Keratinocyte (primary cell): ENCODE measurements around the gene CIAO1. TPM values are rescaled to one million over a fixed set of nuclear protein-coding genes. Genes with fewer than 3 reads are reported as not detected.

Experiments
- DNase-seq: peaks from one replicate; pipeline ENCODE4 v3.0.0-alpha.2; 2011; ENCODE audit warnings: low read depth, missing footprints, low spot score
- FAIRE-seq: peaks from 2 replicates; lab custom pipeline; 2011; peaks lifted over from hg19 to GRCh38; lab: Jason Lieb, UNC
- H2AFZ ChIP-seq: 2 replicates; pipeline ENCODE4 v1.6.0; 2012; ENCODE audit warnings: low read length, control low read depth, inconsistent platforms; ENCODE audit not compliant: control insufficient read depth
- H3K27ac ChIP-seq: 2 replicates; pipeline ENCODE4 v1.5.1; 2011; ENCODE audit warnings: low read length; ENCODE audit not compliant: control insufficient read depth, insufficient read depth
- H3K27me3 ChIP-seq: 3 replicates; pipeline ENCODE4 v1.6.0; 2011; ENCODE audit warnings: low read length; ENCODE audit not compliant: control insufficient read depth, insufficient read depth; ENCODE audit errors: extremely low read depth
- H3K36me3 ChIP-seq, 2 experiments: 2 replicates in 1 of 2; 3 replicates in 1 of 2; pipeline ENCODE4 v1.5.1; 2011; ENCODE audit warnings: low read length in 2 of 2, mild to moderate bottlenecking in 1 of 2; ENCODE audit not compliant: control insufficient read depth in 2 of 2, insufficient read depth in 2 of 2; ENCODE audit errors: extremely low read depth in 1 of 2
- H3K4me1 ChIP-seq: 3 replicates; pipeline ENCODE4 v1.5.1; 2011; ENCODE audit warnings: low read length; ENCODE audit not compliant: control insufficient read depth, insufficient read depth; ENCODE audit errors: extremely low read depth
- H3K4me2 ChIP-seq: 3 replicates; pipeline ENCODE4 v1.6.0; 2011; ENCODE audit warnings: low read depth, low read length; ENCODE audit not compliant: control insufficient read depth, insufficient read depth; ENCODE audit errors: extremely low read depth
- H3K4me3 ChIP-seq, 3 experiments: fragments of 200-600 bp in 1 of 3; sonication (generic) in 1 of 3; 2 replicates in 2 of 3; 3 replicates in 1 of 3; pipeline ENCODE4 v1.5.1; 2011 to 2016; ENCODE audit warnings: low read length in 3 of 3, mild to moderate bottlenecking in 3 of 3, control low read depth in 2 of 3, inconsistent platforms in 1 of 3, low read depth in 1 of 3, mixed read lengths in 1 of 3, mixed run types in 1 of 3, moderate library complexity in 1 of 3; ENCODE audit not compliant: control insufficient read depth in 2 of 3, insufficient read depth in 2 of 3; ENCODE audit errors: extremely low read depth in 1 of 3
- H3K79me2 ChIP-seq: 2 replicates; pipeline ENCODE4 v1.6.0; 2012; ENCODE audit warnings: low read length; ENCODE audit not compliant: control insufficient read depth, insufficient read depth
- H3K9ac ChIP-seq: 3 replicates; pipeline ENCODE4 v1.6.0; 2011; ENCODE audit warnings: low read length; ENCODE audit not compliant: control insufficient read depth, insufficient read depth; ENCODE audit errors: extremely low read depth
- H3K9me1 ChIP-seq: 3 replicates; pipeline ENCODE4 v1.6.0; 2011; ENCODE audit warnings: low read length; ENCODE audit not compliant: control insufficient read depth, insufficient read depth; ENCODE audit errors: extremely low read depth
- H3K9me3 ChIP-seq: 2 replicates; pipeline ENCODE4 v1.5.1; 2012; ENCODE audit warnings: low read depth, low read length; ENCODE audit not compliant: control insufficient read depth
- H4K20me1 ChIP-seq: 3 replicates; pipeline ENCODE4 v1.6.0; 2011; ENCODE audit warnings: low read length; ENCODE audit not compliant: control insufficient read depth, insufficient read depth; ENCODE audit errors: extremely low read depth
- CTCF ChIP-seq, 3 experiments: IDR thresholded peaks in 1 of 3; conservative IDR thresholded peaks in 1 of 3; optimal IDR thresholded peaks in 1 of 3; 2 replicates in 2 of 3; 3 replicates in 1 of 3; pipeline versions ENCODE3 to v1.5.1; 2011; ENCODE audit warnings: low read length in 3 of 3, mild to moderate bottlenecking in 3 of 3, moderate library complexity in 2 of 3, control low read depth in 1 of 3, inconsistent platforms in 1 of 3; ENCODE audit not compliant: insufficient read depth in 2 of 3; ENCODE audit errors: extremely low read depth in 1 of 3
- EZH2 ChIP-seq: IDR thresholded peaks from one replicate; pipeline ENCODE4 v1.6.1; 2012; ENCODE audit warnings: inconsistent platforms, mild to moderate bottlenecking, low read length, moderate library complexity
- dilution Hi-C: fragments of 300-500 bp; cut with MboI; formaldehyde crosslinking; loops from one replicate; pipeline ENCODE4 v1.7.0; 2020; ENCODE audit warnings: low sequenced_read_pairs; ENCODE audit not compliant: extremely low pct_ligation_motif_present
- polyA plus RNA-seq, 5 experiments: library from polyadenylated mRNA; depleted of rRNA in 3 of 5; stranded (reverse) in 3 of 5; stranded (forward) in 1 of 5; unstranded in 1 of 5; fragments of >200 nt; gene quantifications; 1 replicate in 1 of 5; 2 replicates in 3 of 5; 3 replicates in 1 of 5; pipeline versions ENCODE4 v1.2.1 to v1.2.3, GENCODE V29; 2011 to 2012; ENCODE audit warnings: missing spikeins in 2 of 5, low read depth in 1 of 5, low replicate concordance in 1 of 5

The CIAO1 gene
- polyA plus RNA-seq, 1 donor (not counting 4 experiments of a cell fraction or from before 2014, with no cell fraction given): 67.4 TPM

GRCh38 chr2:96233436-96233835, 32.6 kb upstream of the CIAO1 start:
- Histone ChIP-seq H3K27ac (no peak overlapping the region), H3K27me3 (no peaks in the 10 kb centered on the region), H2AFZ (no peak overlapping the region), H3K79me2 (no peaks in the 10 kb centered on the region), H3K4me2 (no peak overlapping the region), H3K9me3 (no peaks in the 10 kb centered on the region), H3K4me3 (no peak overlapping the region), H4K20me1 (no peaks in the 10 kb centered on the region), H3K36me3 (no peaks in the 10 kb centered on the region), H3K9ac (no peak overlapping the region), H3K4me1 (no peaks in the 10 kb centered on the region), H3K9me1 (no peaks in the 10 kb centered on the region)
- TF ChIP-seq EZH2: no peak
- TF ChIP-seq CTCF (optimal IDR thresholded peaks at IDR 0.05 in 1 of 3, IDR thresholded peaks at IDR 0.05 in 1 of 3, conservative IDR thresholded peaks at IDR 0.05 in 1 of 3; ENCODE audit: extremely low read depth in 1 of 3, insufficient read depth in 2 of 3, low read length in 3 of 3): no peak
- dilution Hi-C loops: no loop called here
- FAIRE-seq: no peak
- DNase-seq: no peak

DNA sequence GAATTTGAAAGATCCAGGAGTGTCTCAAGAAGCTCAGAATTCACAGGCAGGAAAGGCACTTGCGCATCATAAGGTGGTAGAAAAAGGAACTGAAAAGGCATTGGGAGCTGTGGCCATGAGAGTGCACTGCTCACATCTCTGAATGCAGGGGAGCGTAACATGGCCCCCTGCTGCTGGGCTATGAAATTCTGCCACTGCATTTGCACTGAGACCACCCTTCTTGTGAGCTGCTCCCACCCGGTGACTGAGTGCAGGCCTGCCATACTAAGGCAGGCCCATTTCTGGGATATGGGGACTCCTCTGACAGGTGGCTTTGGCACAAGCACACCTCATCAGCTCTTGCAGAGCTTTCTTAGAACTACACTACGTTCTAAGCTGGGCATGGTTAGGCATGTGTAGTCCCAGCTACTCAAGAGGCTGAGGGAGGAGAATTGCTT, 32.1 kb upstream of the CIAO1 start:
- Histone ChIP-seq H3K36me3 (no peaks in the 10 kb centered on the region), H3K27me3 (no peaks in the 10 kb centered on the region), H3K4me1 (no peaks in the 10 kb centered on the region), H3K4me3 (no peak overlapping the region), H4K20me1 (no peaks in the 10 kb centered on the region), H3K9me3 (no peaks in the 10 kb centered on the region), H2AFZ (no peak overlapping the region), H3K4me2 (no peak overlapping the region), H3K79me2 (no peaks in the 10 kb centered on the region), H3K9ac (no peak overlapping the region), H3K9me1 (no peaks in the 10 kb centered on the region), H3K27ac (no peak overlapping the region)
- dilution Hi-C loops: no loop called here
- TF ChIP-seq EZH2: no peak
- TF ChIP-seq CTCF (optimal IDR thresholded peaks at IDR 0.05 in 1 of 3, IDR thresholded peaks at IDR 0.05 in 1 of 3, conservative IDR thresholded peaks at IDR 0.05 in 1 of 3; ENCODE audit: extremely low read depth in 1 of 3, insufficient read depth in 2 of 3, low read length in 3 of 3): no peak
- FAIRE-seq (no peak), DNase-seq (no peak)
